ENCODE measurements around the gene FBXO34.
"Not testable (repeated sequence)": the region's sequence is repeated elsewhere in the genome, so short reads cannot be mapped to it uniquely, and the experiment has no call there.

Gene FBXO34

DNA sequence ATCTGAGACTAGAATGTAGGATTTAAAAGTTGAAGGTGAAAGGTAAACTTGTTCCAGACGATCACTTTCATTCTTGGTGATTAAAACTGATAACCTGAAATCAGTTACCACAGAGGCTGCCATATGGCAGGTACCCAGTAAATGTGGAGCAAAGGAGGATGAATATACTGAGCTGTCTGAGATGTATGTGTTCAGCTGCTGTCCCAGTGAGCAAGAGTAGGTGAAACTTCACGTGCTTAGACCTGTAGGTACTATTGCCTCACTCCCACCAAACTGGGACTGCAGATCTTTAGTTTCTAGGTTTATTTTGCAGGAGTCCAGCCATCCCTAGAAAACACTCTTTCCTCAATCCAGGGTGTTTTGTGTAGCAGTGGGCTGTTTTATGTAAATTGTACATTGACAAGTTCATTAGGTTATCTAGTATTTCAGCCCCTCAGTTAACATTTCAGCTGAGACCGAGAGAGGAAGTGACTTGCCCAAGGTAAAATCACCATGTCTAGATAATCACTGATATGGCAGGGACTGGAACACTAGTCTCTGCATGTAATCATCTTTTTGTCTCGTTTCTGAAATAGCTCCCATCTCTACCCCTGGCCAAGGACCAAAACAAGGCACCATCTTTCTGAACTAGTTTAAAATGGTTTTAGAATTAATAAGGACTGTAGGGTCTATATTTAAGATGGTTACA, 77.7 kb downstream of the FBXO34 start:
- DNase-seq (ENCODE audit: low read depth) = no peak

DNA sequence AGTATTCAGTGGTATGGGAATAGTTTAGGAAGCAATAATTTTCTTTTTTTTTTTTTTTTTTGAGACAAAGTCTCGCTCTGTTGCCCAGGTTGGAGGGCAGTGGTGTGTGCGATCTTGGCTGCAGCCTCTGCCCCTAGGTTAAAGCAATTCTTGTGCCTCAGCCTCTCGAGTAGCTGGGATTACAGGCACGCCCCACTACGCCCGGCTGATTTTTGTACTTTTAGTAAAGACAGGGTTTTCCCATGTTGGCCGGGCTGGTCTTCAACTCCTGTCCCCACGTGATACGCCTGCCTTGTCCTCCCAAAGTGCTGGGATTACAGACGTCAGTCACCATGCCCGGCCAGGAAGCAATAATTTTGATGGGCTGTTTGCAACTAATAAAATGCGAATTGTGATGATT, 78.3 kb downstream of the FBXO34 start:
- DNase-seq (ENCODE audit: low read depth) = no peak

DNA sequence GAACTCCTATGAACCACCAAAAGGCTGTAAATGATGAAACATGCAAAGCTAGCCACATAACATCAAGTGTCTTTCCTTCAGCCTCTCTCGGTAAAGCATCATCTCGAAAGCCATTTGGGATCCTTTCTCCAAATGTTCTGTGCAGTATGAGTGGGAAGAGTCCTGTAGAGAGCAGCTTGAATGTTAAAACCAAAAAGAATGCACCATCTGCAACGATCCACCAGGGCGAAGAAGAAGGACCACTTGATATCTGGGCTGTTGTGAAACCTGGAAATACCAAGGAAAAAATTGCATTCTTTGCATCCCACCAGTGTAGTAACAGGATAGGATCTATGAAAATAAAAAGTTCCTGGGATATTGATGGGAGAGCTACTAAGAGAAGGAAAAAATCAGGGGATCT, 79.2 kb downstream of the FBXO34 start:
- no peak for DNase-seq (ENCODE audit: low read depth)

DNA sequence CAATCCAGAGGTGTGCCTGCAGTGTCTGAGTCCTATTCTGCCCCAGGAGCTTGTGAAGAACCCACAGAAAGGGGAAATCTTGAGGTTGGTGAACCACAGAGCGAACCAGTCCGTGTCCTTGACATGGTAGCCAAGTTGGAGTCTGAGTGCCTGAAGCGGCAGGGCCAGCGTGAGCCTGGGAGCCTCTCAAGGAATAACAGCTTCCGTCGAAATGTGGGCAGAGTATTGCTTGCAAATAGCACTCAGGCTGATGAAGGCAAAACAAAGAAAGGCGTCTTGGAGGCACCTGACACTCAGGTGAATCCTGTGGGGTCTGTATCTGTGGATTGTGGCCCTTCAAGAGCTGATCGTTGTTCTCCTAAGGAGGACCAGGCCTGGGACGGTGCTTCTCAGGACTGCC, 79.9 kb downstream of the FBXO34 start:
- DNase-seq (ENCODE audit: low read depth) = no peak

DNA sequence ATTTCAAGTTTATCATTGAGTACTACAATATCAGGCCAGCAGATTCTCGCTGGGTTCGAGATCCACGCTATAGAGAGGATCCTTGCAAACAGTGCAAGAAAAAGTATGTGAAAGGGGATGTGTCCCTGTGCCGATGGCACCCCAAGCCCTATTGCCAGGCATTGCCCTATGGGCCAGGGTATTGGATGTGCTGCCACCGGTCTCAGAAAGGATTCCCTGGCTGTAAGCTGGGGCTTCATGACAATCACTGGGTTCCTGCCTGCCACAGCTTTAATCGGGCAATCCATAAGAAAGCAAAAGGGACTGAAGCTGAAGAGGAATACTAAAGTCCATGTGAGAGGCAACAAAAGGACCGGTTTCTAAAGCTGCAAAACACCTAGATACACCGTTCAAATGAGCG, 81.0 kb downstream of the FBXO34 start:
- no peak for DNase-seq (ENCODE audit: low read depth)

DNA sequence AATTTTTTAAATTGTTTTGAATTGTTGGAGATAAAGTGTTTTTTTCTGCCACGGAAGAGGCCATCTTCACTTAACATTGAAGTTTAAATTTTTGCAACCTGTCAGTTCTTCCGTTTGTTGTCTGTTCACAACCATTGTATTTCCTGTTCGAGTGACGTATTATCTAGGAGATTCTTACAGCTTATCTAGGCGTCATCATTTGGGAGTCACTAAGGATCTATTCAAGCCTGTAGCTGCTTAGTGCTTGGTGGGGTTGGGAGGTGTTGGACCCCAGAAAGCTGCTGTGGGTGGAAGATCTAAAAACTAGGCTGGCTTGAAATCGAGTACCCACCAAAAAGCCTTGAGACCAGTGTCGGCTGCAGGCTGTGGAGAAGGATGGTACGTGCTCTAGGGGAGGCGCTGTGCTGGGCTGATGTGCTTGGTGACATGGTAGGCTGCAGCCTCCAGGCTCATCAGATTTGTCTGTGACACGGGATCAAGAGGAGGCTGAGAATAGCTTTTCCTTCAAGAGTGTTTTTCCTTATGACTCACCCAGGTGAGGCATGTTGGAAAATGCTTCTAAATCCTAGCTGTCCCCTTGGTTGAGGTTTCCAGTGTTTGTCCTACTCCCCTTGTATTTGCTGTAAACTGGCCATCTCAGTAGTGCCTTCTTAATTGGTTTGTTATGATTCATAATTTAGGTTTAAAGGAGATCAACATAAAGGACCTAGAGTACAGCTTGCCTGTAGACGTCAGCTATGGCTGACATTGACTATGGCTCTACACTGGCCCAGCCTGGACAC, 82.7 kb downstream of the FBXO34 start:
- DNase-seq (ENCODE audit: low read depth) = no peak

- DNase-seq (ENCODE audit: low read depth) = peak; percentile 39
These were observed 83.3 kb downstream of the FBXO34 start for GRCh38 chr14:55354500-55354899.

- no peak for DNase-seq (ENCODE audit: low read depth)
These were observed 84.7 kb downstream of the FBXO34 start for GRCh38 chr14:55355922-55356321.

GRCh38 chr14:55356913-55357312, 85.7 kb downstream of the FBXO34 start:
- no peak for DNase-seq (ENCODE audit: low read depth)

DNA sequence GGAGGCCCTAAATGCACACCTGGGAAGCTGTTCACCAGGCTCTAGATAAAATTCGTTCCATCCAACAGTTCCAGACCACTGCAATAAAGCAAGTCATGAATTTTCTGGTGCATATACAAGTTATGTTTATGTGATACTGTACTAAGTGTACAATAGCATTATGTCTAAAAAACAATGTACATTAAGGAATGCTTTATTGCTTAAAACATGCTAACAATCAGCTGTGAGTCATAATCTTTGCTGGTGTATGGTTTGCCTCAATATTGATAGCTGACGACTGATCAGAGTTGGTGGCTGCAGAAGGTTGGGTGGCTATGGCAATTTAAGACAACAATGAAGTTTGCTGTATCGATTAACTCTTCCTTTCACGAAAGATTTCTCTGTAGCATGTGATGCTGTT, 88.1 kb downstream of the FBXO34 start:
- no peak for DNase-seq (ENCODE audit: low read depth)

DNA sequence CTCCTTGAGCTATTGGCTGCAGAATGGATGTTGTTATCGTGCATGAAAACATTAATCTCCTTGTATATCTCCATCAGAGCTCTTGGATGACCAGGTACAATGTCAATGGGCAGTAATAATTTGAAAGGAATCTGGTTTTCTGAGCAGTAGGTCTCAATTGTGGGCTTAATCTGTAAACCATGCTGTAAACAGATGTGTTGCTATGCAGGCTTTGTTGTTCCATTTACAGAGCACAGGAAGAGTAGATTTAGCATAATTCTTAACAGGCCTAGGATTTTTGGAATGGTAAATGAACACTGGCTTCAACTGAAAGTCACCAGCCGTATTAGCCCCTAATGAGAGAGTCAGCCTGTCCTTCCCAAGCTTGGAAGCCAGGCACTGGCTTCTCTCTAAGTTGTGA, 90.0 kb downstream of the FBXO34 start:
- no peak for DNase-seq (ENCODE audit: low read depth)

DNA sequence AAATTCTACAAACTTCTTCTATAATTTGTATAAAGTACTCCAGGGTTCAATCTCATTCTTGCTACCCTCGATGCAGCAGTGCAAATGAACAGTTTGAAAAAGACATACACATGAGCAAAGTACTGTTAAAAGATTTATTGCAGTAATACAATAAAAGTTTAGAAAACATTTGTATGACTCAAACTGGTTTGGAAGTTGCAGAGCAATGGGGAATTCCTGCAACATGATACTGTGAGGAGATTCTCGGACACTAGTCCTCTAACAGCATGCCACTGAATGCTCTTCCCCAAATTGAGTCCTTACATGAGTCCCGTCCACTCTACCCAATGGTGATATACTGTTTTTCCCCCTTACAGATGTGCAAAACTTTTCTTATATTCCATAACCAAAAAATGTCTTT, 95.0 kb downstream of the FBXO34 start:
- no peak for DNase-seq (ENCODE audit: low read depth)

DNA sequence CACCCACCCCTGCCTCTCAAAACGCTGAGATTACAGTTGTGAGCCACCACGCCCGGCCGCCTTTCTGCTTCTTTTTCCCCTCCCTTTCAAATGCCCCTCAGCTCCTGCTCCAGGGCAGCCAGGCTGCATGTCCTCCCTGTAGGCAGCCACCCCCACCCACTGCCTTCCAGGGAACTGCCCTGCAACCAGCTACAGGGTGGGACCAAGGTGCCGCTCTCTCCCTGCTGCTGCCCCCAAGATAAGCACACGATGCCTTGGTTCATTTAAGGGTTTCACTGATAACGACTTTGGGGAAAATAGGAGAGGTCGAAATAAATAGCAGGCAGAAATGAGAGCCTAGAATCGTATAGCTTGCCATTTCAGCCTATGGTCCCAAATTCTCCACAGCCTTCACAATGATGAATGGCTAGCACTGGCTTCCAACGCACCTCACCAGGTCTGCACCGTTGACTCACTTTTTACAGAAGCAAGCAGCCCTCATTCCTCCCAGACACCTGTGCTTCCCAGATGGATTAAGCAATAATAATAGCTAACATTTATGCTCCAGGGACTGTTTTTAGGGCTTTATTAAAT, 99.7 kb downstream of the FBXO34 start:
- DNase-seq (ENCODE audit: low read depth) = no peak

DNA sequence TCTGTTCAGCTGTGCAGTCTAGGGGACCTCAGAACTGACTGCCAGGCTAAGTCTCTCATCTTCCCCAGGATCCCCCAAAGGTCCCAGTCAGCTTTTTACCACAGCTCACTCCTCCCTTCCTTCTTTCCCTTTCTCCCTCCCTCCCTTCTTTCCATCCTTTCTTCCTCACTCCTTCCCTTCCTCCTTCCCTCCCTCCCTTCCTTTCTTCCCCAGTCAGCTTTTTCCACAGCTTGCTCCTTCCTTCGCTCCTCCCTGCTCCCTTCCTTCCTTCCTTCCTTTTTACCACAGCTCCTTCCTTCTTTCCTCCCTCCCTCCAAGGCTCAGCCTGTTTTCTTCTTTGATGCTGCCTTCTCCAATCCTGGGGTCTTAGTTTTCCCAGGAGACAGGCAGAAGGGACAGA, 101.2 kb downstream of the FBXO34 start:
- no peak for DNase-seq (ENCODE audit: low read depth)

DNA sequence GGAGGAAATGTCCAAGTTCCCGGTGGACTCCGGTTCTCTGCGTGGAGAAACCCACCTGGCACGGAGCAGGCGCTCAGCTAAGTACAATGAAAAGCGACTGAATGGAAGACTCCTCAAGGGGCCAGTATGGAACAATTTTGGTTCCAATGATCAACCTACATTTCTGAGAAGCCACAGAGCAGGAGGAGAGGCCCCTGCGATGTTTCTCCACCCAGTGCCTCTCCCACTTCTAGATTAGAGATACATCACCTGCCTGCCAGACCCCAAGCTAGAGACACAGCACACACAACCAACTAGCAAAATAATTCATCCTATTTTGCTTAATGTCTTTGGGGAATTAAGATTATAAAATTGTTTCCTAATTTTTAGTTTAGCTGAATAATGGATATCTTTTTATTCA, 101.6 kb downstream of the FBXO34 start:
- no peak for DNase-seq (ENCODE audit: low read depth)

DNA sequence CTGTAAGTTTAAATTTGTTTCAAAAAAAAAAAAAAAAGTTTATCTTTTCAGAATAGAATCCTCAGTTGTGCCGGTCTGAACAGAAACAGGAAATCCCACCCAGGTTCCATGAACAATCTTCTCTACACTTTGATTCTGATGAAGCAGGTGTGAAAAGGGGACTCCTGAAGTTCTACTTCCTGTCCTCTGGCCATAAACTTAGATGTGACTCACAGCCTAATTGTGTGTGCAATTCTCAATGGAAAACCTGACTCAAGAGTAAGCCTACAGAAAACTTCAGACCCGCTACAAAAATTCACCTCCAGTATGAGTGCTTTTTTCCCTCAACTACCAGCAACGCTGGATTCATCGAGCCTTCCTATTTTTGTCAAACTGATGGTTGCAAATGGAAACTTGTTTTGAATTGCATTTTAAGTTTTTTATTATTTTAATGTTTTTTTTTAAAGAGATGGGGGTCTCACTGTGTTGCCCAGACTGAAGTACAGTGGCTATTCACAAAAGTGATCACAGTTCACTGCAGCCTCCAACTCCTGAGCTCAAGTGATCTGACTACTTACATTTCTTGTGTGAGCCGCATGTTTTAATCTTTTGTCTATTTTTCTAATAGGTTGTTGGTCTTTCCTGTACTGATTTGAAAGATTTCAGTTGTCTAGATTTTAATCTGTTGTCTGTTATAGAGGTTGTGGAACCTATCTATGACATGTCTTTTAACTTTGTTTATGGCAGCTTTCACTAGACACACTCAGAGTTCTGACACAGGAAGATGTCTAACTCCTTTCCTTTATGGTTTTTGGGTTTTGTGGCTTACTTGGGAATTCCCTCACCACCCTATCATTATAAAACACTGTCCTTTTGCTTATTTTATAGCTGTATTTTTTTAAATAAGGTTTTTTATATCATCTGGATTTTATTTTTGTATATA, 102.8 kb downstream of the FBXO34 start:
- peak; percentile 7 for DNase-seq (ENCODE audit: low read depth)

DNA sequence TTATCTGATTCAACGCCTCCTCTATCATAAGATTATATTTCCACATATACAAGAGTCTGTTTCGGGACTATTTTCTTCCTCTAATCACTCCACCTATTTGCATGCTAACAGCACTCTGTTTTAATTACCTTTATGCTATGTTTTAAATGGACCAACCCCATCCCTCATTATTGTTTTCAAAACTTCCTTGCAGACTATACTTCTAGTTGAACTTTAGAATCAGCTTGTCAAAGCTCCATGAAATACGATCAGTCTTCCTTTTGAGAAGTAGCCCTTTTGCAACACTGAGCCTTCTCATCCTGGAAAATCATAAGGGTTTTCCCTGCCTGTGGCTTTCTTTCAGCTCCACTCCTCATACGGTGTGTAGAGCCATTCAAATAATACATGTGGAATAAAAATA, 103.5 kb downstream of the FBXO34 start:
- no peak for DNase-seq (ENCODE audit: low read depth)

DNA sequence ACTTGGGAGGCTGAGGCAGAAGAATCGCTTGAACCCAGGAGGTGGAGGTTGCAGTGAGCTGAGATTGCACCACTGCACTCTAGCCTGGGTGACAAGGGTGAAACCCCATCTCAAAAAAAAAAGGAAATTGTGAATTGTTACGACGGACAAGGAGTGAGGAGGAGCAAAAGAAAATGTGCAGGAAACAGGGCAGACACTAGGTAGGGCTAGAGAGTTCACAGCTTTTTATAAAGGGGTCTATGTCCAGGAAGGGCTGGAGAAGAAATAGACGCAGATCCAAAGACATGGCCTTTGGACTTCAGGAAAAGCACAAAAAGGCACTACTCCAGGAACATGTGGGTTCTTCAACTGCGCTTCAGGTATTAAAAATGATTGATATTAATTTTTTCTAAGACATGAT, 106.0 kb downstream of the FBXO34 start:
- DNase-seq (ENCODE audit: low read depth) = no peak

DNA sequence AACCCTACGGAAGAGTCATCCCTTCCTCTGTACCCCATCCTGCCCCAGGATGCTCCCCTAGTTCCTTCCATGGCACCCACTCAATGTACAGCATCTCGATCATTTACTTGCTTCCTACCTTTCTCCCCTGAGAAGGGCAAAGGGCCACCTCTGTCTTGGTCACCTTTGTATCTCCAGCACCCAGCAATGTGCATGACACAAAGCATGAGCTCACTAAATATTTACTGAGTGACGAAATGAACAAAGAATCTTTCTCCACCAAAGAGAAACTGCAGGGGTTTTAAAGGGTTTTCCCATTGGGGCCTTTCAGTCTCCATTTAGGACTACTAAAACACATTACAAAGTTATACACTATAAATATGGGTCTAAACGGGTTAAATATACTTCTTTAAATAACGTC, 109.8 kb downstream of the FBXO34 start:
- DNase-seq (ENCODE audit: low read depth) = no peak

DNA sequence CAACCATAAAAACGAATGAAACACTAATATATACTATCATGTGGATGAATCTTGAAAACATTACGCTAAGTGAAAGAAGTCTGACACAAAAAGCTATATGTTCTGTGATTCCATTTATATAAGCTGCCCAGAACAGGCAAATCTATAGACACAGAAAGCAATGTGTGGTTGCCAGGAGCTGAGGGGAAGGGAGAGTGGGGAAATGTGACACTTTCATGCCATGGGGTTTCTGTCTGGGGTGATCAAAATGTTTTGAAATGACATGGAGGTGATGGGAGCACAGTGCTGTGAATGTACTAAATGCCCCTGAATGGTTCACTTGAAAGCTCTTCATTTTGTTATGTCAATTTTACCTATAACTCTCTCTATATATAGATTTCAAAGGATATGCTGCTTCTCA, 110.3 kb downstream of the FBXO34 start:
- no peak for DNase-seq (ENCODE audit: low read depth)

- no peak for DNase-seq (ENCODE audit: low read depth)
These were observed 111.3 kb downstream of the FBXO34 start for GRCh38 chr14:55382483-55382882.

DNA sequence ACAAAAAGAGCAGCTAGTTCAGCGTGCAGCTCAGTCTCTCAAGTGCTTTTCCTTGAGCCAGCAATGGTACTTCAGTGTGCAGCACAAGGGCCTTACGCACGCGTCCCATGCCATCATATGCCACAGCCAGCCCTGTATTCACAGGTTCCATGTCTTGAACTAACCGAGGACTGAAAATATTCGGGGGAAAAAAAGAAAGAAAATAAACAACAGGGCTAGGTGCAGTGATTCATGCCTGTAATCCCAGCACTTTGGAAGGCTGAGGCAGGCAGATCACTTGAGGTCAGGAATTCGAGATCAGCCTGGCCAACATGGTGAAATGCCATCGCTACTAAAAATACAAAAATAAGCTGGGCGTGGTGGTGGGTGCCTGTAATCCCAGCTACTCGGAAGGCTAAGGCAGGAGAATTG, 111.8 kb downstream of the FBXO34 start:
- not testable (repeated sequence) for DNase-seq (ENCODE audit: low read depth)

All from activated gamma-delta T cell treated with anti-CD3 and anti-CD28 coated beads, Interleukin-2, amount 50 U/mL, for 16 hours (primary cell).